CD1c-positive myeloid dendritic cell (primary cell): ENCODE results near the gene PEA15.

Experiments used
- DNase-seq: peaks from one replicate; pipeline ENCODE4 v3.0.0-alpha.2; 2016; ENCODE audit errors: extremely low spot score

The PEA15 gene

DNA sequence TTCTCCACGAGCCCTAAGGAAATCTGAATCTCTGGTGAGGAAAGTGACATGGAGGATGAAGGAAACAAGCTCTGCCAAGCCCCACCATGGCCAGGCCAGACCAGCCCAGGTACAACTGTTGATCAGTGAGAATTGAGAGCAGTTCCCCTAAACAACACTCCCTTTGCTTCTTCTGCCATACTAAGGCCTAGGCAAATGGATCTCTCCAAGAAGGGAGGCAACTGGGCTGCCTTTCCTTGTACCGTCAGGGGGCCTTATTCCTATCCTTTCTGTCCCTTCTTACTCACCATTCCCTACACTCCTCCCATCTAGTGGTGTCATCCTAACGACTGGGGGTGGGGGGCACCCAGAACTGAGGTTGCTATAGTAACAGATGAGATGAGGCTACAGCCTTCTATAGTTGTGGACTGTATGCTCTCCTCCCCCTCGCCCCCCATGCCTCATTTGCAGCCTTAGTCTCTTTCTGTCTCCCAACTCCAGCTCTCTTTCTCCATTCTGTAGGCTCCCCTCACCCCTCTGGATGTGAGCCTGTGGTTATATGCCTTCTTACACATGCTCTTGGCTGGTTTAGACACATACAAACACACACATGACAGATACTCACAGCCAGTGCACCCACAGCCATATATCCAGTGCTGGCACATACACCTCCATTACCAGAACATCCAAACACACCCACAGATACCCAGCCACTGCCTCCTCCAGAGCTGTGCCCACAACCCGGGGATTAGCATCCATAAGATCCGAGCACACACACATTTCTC is 3.6 kb downstream of the PEA15 start:
- DNase-seq = no peak

DNA sequence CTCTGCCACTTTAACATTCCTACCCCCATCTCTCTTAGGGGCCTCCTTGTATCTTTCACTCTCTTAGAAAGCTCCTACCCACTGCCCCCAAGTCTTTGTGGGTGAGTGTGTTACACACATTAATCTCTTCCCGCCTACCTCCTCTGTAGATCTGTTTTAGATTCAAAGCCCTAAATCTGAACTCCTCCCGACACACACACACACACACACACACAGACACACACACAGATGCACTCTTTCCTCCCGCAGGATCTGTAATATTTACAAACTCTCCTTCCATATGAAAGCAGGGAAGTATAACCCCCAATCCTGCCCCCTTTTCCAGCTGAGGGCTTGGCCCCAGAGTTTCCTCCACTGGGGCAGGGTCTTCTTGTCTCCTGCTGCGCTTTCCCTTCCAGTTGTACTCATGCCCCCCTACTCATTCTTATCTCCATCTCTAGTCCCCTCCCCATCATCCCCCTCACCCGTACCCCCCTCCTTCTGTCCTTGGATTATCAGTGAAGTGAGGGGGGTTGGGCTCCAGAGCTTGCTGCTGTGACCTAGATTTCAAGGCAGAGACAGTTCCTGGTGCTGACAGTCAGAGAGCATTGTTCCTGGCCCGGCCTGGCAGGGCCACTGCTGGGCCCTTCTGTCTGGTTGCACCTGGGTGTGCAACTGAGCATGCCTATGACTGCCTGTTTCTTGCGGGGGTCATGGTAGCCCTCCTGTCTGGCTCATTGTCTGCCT is 4.3 kb downstream of the PEA15 start:
- DNase-seq = no peak

DNA sequence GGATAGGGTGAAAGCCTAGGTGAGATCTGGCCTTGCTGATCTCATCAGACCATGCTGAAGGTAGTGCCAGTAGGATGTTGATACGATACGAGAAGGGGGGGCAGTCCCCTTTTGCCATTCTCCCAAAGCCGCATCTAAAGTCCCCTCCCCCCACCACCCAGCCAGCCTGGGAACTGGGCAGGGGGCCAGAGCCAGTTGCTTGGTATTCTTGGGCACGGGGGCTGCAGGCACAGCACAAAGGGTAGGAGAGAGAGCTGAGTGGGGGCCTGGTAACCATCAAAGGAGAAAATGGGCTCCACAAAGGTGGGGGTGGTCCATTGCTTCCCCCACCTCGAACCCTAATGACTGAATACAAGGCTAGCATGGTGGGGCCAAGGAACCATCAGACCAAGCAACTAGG is 5.4 kb downstream of the PEA15 start:
- DNase-seq = no peak

DNA sequence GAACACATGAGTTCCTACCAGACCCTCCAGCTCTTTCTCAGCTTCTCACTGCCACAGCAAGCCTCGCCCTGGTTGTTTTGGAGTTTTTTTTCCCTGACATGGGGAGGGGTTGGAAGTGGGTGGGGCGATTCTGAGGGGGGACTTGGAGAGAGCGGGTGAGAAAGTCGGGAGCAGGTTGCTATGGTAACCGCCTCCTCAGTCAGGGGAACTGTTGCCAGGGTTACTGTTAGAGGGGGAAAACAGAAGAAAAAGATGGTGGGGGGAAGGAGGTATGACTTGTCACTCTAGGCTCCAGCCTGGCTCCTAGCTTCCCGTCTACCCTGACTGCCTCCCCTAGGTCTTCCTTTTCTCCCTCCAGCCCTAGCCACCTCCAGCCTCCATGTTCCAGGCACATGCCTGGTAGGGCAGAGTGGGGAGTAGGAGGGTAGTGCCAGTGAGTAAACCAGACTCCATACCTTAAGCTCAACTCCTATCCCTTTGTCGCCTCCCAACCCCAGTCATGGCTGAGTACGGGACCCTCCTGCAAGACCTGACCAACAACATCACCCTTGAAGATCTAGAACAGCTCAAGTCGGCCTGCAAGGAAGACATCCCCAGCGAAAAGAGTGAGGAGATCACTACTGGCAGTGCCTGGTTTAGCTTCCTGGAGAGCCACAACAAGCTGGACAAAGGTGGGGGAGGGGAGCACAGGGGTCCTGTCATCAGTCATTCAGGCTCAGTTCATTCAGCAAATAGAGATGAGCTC is 6.0 kb downstream of the PEA15 start:
- no peak for DNase-seq

DNA sequence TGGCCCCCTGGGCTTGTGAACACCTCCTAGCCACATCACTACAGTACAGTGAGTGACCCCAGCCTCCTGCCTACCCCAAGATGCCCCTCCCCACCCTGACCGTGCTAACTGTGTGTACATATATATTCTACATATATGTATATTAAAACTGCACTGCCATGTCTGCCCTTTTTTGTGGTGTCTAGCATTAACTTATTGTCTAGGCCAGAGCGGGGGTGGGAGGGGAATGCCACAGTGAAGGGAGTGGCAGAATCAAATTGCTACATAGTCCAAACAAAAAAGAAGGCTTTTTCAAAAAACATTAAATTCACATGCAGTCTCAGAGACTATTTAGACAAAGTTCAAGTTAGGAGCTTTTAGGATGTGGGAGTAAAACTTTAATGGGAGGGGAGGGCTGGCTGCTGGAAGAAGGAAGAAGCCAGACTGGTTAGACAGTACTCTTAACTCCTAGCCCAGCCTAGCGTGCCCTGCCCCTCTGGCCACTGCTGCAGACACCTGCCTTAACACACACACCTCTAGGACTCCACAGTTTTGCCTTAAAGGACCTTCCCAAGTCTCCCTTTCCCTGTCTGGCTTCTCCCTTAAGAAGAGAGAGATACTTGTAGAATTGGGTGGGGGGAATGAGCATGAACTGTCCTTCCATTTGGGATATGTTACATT is 9.4 kb downstream of the PEA15 start:
- DNase-seq = no peak

DNA sequence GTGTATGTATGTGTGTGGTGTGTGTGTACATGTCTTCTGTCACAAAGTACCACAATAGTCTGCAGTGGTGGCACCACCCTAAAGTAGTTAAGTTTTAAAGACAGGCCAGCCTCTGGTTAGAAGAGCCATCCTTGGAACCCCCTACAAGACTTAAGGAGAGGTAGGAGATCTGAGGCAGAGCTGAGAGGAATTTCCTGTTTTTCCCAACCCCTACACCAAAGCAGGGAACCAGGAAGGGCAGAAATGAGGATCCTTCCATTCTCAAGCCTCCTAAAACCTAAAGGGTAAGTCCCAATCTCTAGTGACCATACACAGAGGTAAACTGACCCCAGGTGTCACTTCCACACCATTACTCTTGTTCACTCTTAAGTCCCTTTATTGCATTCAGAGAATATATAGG is 11.1 kb downstream of the PEA15 start:
- peak; percentile 4 for DNase-seq

DNA sequence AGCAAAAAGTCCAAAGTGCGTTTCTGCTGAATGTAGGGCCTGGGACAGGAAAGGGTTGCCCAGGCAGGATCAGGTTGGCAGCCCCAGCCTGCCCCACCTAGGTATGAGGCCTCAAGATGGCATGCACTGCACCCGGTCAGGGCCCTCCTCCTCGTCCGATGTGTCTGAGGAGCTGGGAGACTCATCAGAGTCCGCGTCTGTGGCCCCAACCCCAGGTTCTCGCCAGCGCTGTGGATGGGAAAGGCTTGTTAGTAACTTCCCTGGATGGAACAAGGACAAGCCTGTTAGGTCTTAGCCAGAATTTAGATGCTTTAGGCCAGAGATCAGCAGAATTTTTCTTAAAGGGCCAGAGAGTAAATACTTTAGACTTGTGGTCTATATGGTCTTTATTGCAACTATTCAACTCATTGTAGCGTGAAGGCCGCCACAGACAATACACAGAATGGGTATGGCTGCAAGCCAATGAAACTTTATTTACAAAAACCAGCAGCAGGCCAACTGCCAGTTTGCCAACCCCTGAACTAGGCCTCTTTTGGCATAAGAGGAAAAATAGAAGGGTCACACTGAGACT is 12.4 kb downstream of the PEA15 start:
- DNase-seq = no peak

DNA sequence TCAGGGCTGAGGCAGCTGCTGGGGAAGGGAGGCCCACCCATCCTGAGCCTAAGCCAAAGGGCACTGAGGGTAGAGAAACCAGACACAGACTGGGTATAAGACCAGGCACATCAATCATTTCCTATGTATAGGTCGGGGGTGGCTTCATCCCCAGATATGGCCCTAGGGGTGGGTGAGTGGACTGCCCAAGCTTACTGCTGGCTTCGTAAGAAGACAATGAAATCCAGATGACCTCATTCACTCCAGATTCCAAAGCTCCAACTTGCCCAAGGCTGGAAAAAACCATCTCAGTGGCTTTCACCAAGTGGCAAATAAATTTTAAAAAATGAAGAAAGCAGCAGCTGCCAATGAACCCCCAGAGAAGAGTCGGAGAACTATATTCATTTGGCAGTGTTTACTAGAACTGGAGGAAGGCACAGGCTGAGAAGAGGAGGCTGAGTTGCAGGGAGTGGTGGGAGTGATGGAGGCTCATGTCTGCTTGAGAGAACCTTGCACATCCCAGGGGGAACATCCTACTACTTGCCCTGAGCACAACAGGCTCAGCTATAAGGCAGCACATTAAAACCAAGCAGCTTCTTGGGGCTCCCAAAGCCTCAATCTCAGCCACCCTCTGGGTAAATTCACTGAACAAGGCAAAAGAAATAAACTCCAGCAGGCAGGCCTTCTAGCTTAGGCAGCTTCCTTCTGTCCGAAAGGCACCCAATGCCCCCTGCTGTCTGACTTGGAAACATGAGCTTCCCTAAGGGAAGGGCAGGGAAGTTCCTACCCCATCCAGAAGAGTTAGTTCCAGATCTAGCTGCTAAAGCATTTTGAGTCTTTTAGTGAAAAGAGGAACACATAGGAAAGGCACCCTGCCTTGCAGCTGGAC is 14.1 kb downstream of the PEA15 start:
- DNase-seq = peak; percentile 47

DNA sequence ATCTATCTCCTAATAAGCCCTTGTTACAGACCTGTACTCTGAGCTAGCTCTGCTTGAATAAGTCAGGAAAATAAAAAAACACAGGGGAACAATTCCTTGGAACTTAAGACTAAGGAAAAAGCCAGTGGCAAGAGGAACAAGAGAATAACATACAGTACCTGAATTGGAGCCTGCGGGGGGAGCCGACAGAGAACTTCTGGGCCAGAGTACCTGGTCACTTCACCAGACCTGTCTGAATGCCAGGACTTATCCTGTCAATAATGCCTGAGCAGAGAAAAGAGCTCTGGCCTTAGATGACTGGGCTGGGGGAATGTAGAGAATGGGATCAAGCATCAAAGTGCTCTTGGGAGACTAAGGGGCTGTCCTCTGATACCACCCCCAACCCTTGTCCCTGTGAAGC is 15.1 kb downstream of the PEA15 start:
- DNase-seq = no peak

DNA sequence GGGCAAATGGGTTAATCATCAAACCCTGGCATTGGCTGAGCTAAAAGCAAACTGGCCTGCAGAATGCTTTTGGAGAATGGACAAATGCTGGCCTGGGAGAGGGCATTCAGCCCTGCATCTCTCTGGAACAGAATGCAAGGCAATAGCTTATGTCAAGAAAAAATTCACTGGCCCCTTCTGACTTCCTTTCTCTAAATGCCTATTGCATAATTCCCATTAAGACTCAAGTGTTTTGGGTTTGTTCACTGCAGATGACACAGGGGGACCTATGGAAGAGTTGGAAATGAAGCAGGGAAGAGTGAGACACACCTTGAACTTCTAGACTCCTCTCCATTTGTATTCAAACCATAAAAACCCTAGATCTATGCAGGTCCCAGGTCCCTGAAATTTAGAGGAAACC is 15.9 kb downstream of the PEA15 start:
- no peak for DNase-seq

DNA sequence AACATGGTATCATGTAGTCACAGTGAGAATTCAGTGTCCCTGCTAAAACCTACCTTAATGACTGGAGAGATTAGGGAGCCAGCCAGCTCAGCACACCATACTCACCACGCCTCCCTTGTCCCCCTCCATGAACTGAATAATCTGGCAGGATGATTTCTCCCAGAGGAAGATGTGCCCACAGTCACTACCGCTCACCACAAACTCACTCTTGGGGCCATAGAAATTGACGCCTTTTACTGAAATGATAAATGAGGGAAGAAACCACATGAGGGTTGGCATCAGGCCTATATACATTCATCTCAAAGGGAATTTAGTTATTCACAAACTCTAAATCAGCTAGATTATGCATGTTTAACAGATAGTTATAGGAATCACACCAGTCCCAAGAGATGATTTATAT is 17.4 kb downstream of the PEA15 start:
- DNase-seq = no peak

DNA sequence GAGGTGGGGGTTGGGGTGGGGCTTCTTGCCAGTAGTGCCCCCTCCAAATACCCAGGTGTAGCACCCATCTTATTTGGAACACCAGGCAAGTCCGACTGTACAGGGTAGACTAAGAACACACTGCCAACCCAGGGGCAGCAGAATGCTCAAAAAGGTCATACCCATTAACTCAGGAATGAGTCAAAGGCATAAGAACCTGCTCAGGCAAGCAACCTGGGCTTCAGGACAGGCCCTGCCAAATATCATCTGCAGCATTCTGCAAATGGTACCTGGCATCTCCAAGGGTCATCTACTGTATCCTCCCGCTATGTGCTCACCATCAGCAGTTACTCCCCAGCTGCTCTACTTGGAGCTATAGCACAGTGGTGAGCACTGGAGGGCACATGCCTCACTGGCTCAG is 19.4 kb downstream of the PEA15 start:
- DNase-seq = no peak

DNA sequence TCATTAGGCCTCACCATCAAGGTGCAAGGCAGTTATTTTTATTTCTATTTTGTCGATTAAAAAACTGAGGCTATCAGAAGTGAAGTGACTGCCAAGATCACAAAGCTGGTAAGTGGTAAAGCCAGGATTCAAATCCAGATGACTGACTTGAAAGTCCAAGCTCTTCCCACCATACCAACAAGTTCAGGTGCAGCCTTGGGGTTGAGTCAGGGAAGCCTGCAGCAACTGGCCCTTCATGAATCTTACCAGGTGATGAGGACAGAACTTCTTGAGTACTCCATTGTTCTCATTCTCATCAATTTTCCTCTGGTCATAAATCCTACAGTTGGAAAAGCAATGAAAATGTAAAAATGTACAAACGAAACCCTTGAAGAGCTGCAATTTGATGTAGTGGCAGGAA is 20.2 kb downstream of the PEA15 start:
- DNase-seq = no peak

DNA sequence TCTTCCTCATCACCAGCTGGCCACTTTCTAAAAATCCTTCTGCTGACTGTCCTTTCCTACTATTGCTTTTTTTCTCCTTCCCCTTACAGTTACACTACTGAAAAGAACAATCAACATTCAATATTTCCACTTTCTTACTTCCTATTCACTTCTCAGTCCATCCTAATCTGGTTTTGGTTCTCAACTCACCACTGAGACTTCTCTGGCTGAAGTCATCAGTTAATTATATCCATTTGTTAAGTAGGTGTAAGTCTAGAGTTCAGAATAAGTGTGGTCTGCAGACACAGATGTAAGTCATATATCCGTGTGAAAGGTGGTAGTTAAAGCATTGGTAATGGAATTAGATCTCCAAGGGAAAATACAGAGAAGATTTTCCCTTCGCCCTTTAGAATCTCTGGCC is 21.4 kb downstream of the PEA15 start:
- DNase-seq = no peak

DNA sequence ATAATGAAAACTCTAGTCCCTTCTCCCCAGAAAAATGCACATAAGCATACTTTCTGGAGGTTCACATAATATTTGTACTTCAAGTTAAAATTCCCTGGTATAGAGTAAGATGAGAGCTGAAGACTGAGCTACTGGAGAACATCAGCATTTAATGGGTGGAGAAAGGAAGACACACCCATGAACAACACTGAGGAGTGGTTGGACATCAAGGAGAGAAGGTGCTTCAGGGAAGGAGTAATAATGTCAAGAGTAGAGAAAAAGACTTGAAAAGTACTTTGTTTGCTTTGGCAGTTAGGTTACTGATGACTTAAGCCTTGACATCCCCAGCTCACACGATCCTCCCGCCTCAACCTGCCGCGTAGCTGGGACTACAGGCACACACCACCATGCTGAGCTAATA is 21.9 kb downstream of the PEA15 start:
- DNase-seq = no peak

DNA sequence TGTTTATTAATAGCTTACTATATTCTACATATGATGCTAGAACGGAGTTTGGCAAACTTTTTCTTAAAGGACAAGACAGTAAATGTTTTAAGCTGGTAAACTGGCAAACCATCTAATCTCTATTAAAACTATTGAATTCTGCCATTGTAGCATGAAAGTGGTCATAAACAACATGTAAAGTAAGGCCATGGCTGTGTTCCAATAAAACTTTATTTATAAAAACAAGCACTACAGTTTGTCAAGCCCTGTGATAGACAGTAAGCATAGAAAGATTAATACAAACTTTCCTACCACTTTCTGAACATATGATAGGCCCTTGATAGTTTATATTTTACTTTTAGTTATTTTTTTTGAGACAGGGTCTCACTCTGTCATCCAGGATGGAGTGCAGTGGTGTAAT is 22.4 kb downstream of the PEA15 start:
- no peak for DNase-seq

DNA sequence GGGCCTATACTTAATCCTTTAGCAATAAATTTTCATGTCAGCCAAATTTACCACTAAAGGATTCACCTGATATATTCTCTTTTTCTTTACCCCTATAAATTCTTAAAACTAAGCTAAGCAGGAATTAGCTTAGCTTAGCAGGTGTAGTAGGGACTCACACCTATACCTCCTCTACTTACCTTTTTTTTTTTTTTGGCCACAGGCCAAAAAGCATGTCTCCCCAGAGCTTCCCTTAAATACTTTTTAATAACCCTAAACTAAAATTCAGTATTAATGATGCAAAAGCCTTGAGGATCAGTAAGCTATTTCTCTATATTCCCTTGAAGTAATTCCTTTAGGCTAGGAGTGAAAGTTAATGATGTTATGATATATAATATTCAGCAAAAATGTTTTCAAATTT is 23.2 kb downstream of the PEA15 start:
- DNase-seq = no peak

DNA sequence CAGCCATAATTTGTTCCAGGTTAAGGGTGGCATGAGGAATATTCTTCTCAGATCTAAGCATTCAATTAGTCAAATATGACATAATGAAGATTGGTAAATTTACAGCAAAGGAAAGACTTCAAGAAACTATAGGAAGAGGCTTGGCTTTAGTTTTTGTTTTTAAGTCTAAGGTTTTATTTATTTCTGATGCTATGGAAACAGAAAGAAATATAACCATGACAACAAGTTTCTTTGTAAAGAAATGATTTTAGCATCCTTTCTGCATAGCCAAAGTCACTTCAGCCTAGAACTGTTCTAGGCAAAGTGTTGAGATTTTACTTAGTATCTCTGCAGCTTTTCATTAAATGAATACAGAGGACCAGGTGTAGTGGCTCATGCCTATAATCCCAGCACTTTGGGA is 27.7 kb downstream of the PEA15 start:
- DNase-seq = no peak

DNA sequence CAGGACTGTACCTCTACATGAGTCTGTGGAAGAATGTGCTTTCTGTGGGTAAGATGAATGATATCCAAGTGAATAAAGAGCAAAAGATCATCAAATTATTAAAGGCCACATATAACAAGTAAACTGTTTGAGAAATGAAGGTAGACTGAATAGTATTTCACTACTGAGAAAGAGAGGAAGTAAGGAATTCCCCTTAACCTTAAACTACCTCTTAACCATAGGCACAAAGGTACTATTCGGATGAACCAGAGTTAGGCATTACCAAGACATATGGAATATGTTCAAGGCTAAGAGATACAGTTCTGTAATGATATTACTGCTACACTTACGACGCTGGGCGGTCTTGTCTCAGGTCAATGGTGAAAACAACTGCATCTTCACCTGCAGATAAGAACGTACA is 31.6 kb downstream of the PEA15 start:
- DNase-seq = no peak

DNA sequence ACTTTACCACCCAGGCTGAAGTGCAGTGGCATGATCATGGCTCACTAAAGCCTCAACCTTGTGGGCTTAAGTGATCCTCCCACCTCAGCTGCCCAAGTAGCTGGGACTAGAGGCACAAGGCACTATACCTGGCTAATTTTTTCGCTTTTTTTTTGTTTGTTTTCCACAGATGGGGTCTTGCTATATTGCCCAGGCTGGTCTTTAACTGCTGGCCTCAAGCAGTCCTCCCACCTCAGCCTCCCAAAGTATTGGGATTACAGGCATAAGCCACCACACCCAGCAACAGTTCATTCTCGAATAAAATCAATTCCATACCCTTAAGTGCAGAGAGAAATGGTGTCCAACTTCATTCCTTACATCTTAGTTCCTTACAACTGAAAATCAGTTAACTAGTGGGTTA is 32.4 kb downstream of the PEA15 start:
- no peak for DNase-seq

DNA sequence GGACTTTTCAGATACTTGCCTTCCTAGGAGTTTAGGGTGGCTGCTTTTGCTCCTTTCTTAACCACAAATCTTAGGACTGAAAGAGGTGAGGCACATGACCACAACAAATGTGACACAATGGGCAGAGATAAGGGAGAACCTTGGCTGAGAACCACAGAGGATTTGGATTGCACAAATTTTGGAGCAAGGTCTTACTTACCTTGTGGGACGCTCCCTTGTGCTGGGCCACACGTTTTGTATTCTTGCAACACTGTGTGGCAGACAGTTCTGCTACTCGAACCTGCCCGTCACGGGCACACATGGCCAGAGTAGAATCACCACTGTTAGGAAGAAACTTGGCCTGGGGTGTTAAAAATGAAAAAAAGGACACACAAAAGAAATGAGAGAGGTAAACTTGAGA is 33.2 kb downstream of the PEA15 start:
- DNase-seq = no peak
